ENCODE data around the gene MBNL1.
A peak's percentile ranks its signal among the peaks of the same experiment; 100 is the strongest.
"Not testable (repeated sequence)": the region's sequence is repeated elsewhere in the genome, so short reads cannot be mapped to it uniquely, and the experiment has no call there.

Gene MBNL1

DNA sequence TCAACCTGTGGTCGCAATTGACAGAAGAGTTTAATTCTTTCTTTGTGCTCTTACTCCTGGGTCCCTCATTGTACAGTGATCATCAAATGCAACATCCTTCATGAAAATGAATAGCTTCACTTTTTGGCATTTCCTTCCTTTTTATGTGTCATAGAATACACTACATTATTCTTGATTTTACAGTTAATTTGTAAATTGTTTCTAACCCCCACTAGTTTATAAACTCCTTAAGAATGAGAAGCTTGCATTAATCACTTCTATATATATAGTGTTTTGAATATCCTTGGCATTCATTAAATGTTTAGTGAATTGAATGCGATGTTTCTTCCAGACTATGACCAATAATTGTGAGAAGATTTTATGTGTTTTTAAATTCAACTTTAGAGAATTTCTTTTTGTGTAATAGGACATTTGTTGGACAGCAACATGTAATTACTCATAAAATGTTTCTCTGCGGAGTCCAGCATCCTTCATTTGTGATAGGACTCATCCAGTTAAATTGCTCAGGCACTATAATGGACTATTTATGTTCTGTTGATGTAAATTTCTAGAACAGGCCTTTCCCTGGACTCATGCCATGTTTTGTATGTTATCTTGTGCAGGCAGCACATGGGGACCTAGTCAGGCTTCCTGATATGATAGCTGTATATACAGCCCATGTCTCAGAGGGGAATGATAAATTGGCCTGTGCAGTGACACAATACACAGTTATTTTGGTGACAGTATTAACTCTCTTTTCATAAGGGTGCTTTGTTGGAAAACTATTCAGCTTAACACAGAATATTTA is 51.3 kb downstream of the MBNL1 start:
- no peak for DNase-seq (ENCODE audit: low spot score)

GRCh38 chr3:152321200-152321954 is 52.6 kb downstream of the MBNL1 start:
- peak; percentile 34 for DNase-seq (ENCODE audit: low spot score)

DNA sequence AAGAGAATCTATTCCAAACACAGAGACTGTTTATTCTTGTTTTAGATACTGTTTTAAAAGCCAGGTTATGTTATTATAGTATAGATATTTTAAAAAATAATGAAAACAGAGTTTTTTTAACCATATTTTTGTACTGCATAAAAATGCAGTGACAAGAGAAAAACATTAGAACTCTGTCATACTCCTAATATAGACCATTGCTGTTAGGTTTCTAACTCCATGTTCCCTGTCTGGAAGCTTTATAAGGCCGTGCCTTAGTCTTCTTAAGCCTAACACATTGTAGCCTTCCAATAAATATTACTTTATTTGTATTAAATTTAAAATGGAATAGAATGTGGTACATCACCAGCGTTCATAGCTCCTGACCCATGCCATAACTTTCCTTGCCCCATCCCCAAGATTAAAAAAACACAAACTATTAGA is 53.2 kb downstream of the MBNL1 start:
- DNase-seq (ENCODE audit: low spot score): no peak

- no peak for DNase-seq (ENCODE audit: low spot score)
These were observed 54.0 kb downstream of the MBNL1 start for GRCh38 chr3:152322756-152323155.

- DNase-seq (ENCODE audit: low spot score): no peak
These were observed 55.1 kb downstream of the MBNL1 start for GRCh38 chr3:152323834-152324233.

DNA sequence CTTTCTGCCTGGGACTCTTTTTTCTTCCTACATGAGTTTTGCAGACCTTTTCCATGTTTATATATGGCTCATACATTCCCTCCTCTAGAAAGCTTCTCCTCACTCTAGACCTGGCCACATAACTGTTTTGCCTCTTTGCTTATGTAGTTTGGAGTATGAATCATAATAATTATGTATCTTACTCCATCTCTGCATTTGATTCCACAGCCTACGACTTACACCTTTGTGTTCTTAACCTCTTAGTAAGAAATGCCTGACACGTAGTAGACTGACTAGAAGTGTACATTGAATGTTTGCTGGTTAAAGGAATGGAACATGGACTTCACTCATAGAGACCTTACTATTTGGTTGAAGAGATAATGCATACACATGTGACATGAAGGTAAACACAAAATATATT is 56.4 kb downstream of the MBNL1 start:
- DNase-seq (ENCODE audit: low spot score): no peak

- DNase-seq (ENCODE audit: low spot score): no peak
These were observed 58.5 kb downstream of the MBNL1 start for GRCh38 chr3:152327203-152327602.

DNA sequence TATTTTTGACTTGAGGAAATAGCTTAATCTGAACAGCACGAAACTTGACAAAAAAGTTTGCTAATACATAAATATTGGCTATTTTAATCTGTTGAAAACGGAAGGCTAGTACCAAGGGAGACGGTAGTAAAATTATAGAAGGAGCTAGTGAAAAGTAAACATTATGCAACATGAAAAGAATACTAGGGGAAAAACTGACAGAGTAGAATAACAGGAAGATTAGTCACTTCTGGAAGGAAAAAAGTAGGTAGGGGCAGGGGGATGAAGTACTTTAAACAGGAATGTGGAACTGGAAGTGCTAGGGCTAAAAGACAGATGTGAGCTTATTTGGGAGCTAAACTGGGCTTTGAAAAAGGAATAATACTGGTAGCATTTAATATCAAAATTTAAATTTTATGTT is 60.1 kb downstream of the MBNL1 start:
- no peak for DNase-seq (ENCODE audit: low spot score)

DNA sequence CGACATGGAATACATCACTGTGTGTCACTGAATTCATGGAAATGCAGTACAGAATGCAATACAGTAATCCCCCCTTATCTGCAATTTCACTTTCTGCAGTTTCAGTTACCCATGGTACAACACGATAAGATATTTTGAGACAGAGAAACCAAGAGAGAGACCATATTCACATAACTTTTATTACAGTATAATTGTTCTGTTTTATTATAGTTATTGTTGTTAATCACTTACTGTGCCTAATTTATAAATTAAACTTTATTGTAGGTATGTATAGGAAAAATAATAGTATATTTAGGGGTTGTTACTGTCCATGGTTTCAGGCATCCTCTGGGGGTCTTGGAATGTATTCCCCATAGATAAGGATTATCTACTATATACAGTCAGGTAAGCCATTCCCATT is 61.8 kb downstream of the MBNL1 start:
- DNase-seq (ENCODE audit: low spot score): no peak

DNA sequence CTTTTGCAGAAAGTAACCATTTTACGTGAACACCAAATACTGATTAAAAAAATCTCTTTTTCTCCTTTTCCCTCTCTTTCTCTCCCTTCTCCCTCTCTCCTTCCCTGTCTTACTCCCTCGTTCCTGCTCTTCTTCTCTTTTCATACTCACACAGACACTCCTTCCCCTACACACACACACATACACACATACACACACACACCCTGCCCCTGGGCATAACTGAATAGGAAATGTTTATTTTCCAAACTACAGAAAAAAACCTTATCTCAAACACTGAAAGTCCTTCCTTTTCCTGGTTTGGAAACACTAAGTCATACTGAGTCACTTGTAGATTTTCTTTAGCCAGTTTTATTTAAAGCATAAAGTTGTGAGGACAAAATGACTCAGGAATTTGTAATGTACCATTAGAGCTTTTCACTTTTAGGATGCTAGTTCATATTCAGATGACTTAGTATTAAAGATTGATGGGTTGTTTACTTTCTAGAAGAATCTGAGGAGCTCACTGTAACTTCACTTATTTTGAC is 62.4 kb downstream of the MBNL1 start:
- DNase-seq (ENCODE audit: low spot score): no peak

DNA sequence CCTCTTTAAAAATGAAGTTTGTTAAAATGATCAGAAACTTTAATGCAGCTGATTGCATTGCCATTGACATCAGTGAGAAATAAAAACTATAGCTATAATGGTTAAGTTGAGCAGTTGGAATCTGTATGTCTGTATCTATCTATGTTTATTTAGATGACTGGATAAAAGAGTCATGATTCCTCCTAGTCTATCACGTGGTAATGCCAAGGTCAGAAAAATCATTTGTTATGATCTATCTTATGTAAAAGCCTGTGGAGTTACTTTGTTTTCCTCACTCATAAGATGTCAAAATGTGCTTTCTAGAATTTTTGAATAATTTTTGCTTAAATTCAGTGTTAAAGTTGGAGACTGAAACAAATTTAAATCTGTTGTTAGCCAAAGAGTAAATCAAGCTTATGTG is 63.3 kb downstream of the MBNL1 start:
- no peak for DNase-seq (ENCODE audit: low spot score)

- no peak for DNase-seq (ENCODE audit: low spot score)
These were observed 65.2 kb downstream of the MBNL1 start for GRCh38 chr3:152333928-152334327.

- no peak for DNase-seq (ENCODE audit: low spot score)
These were observed 66.0 kb downstream of the MBNL1 start for GRCh38 chr3:152334761-152335160.

- no peak for DNase-seq (ENCODE audit: low spot score)
These were observed 66.5 kb downstream of the MBNL1 start for GRCh38 chr3:152335273-152335672.

GRCh38 chr3:152337337-152337736 is 68.6 kb downstream of the MBNL1 start:
- DNase-seq (ENCODE audit: low spot score): not testable (repeated sequence)

DNA sequence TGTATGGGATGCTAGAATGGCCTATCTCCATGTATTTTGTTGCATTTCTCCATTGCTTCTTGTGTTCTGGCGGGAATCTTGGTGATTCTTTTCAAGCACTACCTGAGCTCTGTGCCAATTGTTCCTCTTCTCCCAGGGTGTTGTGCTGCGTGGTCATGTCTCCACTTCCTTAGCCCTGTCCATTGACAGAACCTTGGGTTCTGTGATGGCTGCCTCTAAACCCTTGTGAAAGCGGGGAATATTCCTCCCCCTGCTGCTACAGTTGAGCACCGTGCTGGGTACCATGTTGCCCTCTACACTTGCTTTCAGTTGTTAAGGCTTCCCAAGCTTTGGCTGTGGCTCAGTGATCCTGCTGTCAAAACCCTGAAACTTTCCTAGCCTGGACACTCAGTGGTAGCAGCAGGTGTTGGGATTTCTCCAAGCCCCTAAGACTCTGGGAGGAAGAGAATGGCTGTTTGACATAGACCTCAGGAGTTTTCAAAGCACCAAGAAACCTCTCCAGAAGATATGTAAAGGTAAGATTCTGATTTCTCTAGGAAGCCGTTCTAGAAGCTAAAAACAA is 69.5 kb downstream of the MBNL1 start:
- DNase-seq (ENCODE audit: low spot score): no peak

GRCh38 chr3:152339881-152340505 is 71.3 kb downstream of the MBNL1 start:
- DNase-seq (ENCODE audit: low spot score): no peak

- DNase-seq (ENCODE audit: low spot score): no peak
These were observed 76.5 kb downstream of the MBNL1 start for GRCh38 chr3:152345233-152345632.

- DNase-seq (ENCODE audit: low spot score): no peak
These were observed 77.3 kb downstream of the MBNL1 start for GRCh38 chr3:152346058-152346457.

DNA sequence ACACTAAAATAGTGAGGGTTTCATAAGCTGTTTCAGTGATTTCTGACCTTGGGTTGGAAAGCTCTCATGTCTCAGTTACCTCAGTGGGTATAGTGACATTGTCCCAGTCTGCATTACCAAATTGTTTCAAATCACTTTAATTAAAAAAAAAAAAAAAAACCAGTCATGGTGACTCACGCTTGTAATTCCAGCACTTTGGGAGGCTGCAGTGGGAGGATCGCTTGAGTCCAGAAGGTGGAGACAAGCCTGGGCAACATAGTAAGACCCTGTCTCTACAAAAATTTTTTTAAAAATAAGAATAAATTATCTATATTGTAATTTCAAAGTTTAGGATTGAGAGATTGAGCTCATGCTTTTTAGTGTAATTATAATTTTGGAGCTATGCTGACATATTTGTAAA is 78.0 kb downstream of the MBNL1 start:
- no peak for DNase-seq (ENCODE audit: low spot score)

GRCh38 chr3:152348436-152349177 is 79.9 kb downstream of the MBNL1 start:
- no peak for DNase-seq (ENCODE audit: low spot score)

GRCh38 chr3:152349392-152349791 is 80.7 kb downstream of the MBNL1 start:
- no peak for DNase-seq (ENCODE audit: low spot score)
